Omental fat pad (tissue), 4 donors: ENCODE results near the gene UHRF2. TPM values are rescaled to one million over a fixed set of nuclear protein-coding genes. Genes with fewer than 3 reads are reported as not detected.

ENCODE experiments used
- ATAC-seq: fragments of 150-250 bp; one replicate; pipeline ENCODE4 v1.9.1; 2016; ENCODE audit warnings: mild to moderate bottlenecking, moderate library complexity; ENCODE audit not compliant: low FRiP score
- DNase-seq: peaks from one replicate; pipeline ENCODE4 v3.0.0-alpha.2; 2019; ENCODE audit warnings: low spot score
- total RNA-seq, 4 donors: library from RNA; depleted of rRNA; stranded (reverse); fragments of >200 nt; gene quantifications; one replicate each; pipeline ENCODE4 v1.1.0, GENCODE V29; 2016
- TF ChIP-seq, protein P1 (sequence below), 3 donors: fragments of 450-650 bp; IDR thresholded peaks; one replicate each; pipeline ENCODE4 v1.5.1; 2016 to 2017; ENCODE audit warnings: antibody characterized with exemption in 3 of 3, mild to moderate bottlenecking in 3 of 3, moderate library complexity in 2 of 3

UHRF2 gene
- total RNA-seq, 4 donors from 2014 or later, result 33.6 to 74.7 (median 47.4) TPM

DNA sequence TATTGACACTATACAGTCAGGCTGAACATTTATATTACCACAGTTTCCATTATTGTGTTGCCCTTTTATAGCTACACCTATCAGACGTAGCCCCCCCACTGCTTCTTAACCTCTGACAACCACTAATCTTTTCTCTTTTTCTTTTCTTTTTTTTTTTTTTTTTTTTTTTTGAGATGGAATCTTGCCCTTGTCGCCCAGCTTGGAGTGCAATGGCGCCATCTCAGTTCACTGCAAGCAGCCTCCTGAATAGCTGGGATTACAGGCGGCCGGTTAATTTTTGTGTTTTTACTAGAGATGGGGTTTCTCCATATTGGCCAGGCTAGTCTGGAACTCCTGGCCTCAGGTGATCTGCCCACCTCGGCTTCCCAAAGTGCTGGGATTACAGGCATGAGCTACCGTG, 75.4 kb downstream of the UHRF2 start:
- TF ChIP-seq, protein P1, sequence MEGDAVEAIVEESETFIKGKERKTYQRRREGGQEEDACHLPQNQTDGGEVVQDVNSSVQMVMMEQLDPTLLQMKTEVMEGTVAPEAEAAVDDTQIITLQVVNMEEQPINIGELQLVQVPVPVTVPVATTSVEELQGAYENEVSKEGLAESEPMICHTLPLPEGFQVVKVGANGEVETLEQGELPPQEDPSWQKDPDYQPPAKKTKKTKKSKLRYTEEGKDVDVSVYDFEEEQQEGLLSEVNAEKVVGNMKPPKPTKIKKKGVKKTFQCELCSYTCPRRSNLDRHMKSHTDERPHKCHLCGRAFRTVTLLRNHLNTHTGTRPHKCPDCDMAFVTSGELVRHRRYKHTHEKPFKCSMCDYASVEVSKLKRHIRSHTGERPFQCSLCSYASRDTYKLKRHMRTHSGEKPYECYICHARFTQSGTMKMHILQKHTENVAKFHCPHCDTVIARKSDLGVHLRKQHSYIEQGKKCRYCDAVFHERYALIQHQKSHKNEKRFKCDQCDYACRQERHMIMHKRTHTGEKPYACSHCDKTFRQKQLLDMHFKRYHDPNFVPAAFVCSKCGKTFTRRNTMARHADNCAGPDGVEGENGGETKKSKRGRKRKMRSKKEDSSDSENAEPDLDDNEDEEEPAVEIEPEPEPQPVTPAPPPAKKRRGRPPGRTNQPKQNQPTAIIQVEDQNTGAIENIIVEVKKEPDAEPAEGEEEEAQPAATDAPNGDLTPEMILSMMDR (IDR thresholded peaks at IDR 0.05), result no peak
- DNase-seq (no peak), ATAC-seq (no peak)

GRCh38 chr9:6489099-6489498, 76.1 kb downstream of the UHRF2 start:
- no peak for ATAC-seq
- TF ChIP-seq, protein P1 (IDR thresholded peaks at IDR 0.05), result no peak
- no peak for DNase-seq

- DNase-seq (no peak), ATAC-seq (no peak)
- TF ChIP-seq, protein P1 (IDR thresholded peaks at IDR 0.05), result no peak
Measured at GRCh38 chr9:6490863-6491262, 77.9 kb downstream of the UHRF2 start.

DNA sequence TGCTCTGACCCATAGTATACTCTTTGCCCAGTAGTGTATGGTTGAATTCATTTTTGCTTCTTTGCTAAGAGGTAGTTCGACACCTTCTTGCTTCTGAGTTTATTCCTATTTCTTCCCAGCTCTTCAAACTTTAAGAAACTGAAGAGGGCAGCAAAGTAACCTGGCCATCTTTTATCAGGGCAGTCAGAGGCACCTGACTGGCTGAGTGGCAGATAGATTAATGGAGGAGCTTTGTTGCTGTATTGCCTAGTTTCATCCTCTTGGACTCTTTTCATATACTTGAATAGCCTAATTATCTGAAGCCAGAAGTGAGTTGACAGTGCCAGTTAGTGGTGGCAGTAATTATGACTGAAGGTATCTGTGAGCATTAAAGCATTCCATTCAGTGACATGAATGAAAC, 82.5 kb downstream of the UHRF2 start:
- DNase-seq (no peak), ATAC-seq (no peak)
- TF ChIP-seq, protein P1 (IDR thresholded peaks at IDR 0.05), result no peak

DNA sequence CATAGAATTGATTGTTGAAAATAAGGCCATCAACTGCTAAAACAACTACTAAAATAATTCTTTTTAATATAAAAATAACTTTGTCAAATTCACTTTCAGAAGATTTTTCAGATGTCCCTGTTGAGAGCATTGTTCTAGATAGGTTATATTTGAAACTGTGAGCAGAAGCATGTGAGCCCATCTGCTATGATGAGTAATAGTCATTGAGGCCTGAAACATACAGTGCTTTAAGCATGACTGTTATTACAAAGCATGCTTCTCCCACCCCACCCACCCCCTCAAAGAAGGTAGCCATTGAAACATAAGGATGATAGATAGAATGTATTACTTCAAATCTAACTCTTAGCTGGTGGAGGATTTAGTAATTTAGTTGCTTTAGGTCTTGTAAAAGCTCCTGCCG, 86.0 kb downstream of the UHRF2 start:
- DNase-seq, result no peak
- TF ChIP-seq, protein P1 (IDR thresholded peaks at IDR 0.05), result no peak
- no peak for ATAC-seq

DNA sequence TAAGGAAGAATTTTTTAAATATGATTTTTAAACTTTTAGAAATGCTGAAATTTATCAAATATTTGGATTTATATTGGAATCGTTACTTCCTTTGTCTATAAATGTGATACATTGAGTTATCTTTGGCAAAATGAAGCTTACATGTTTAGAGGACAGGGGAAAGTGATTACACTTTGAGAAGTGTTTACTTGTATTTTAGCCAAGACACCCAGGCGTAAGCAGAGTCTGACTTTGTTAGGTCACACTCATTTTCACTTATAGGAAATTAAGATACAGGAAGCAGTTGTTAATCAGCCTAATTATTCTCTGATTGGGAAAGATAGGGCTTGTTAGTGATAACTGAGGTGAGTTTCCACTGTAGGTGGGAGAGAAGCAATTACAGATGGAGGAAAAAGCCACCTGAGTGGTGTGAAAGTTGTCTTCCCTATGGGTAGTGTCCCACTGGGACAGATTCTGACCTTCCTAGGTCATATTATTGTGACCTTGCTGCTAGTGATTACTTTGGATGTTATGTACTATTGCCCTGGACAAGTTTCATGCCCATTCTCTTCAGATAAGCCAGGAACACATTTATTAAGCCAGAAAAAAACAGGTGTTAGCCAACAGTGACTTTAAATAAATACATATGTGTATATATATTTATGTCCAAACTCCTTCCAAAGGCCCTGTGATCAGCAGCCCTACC, 88.7 kb downstream of the UHRF2 start:
- ATAC-seq (no peak), DNase-seq (no peak)
- TF ChIP-seq, protein P1 (IDR thresholded peaks at IDR 0.05), result no peak

DNA sequence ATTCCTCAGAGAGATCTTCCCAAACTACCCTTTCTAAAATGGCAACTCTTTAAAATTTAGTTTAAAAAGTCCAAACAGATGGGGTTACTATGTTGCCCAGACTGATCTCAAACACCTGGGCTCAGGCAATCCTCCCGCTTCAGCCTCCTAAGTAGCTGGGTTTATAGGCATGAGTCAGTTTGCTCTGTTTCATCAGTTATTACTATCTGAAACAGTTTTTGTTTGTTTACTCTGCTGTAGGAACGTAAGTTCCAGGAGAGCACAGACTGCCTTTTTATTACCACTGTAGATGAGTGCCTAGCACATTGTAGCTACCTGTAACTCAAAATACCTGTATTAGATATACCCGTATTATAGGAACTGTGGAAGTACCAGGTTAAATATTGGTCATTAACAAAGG, 89.4 kb downstream of the UHRF2 start:
- no peak for DNase-seq
- no peak for ATAC-seq
- TF ChIP-seq, protein P1 (IDR thresholded peaks at IDR 0.05), result no peak
